HCT116 (cell line): ENCODE data around the gene SDK1. TPM values are rescaled to one million over a fixed set of nuclear protein-coding genes. Genes with fewer than 3 reads are reported as not detected.

Experiments
- ATAC-seq: fragments of 200-7000 bp; cut with Tn5 transposase; 2 replicates; pipeline ENCODE4 v1.9.1; 2020; ENCODE audit warnings: mild to moderate bottlenecking, moderate library complexity
- BruUV-seq: library from RNA; stranded (reverse); fragments of 400-500 nt; replicated peaks from 2 replicates; lab custom pipeline; 2021; lab: Mats Ljungman, UMichigan
- CTCF ChIA-PET: fragments of 300-600 bp; sonication (Branson Sonifier 250); formaldehyde crosslinking; loops from one replicate; lab custom pipeline; 2021; ENCODE audit warnings: antibody characterized with exemption; lab: Charles Lee
- POLR2A ChIA-PET: fragments of 300-600, 350-600 bp; sonication (Branson Sonifier 250); formaldehyde crosslinking; loops from one replicate; lab custom pipeline; 2021; ENCODE audit warnings: antibody characterized with exemption; lab: Charles Lee
- RAD21 ChIA-PET, 2 experiments: fragments of 300-600 bp; sonication (Branson Sonifier 250); formaldehyde crosslinking; loops; one replicate each; lab custom pipeline; 2023; ENCODE audit warnings: low total read pairs in 2 of 2; ENCODE audit not compliant: uncharacterized antibody in 2 of 2, unreplicated experiment in 2 of 2, low non-redundant PET in 1 of 2; lab: Charles Lee
- DNase-seq: peaks from one replicate; pipeline ENCODE4 v3.0.0-alpha.2; 2010; ENCODE audit warnings: low read depth, low spot score
- H2AFZ ChIP-seq: fragments of 200-600 bp; shearing (Covaris generic), sonication (generic); 2 replicates; pipeline ENCODE4 v1.6.1; 2017; ENCODE audit warnings: low read depth, mixed run types, mixed read lengths, antibody characterized with exemption, low read length; ENCODE audit not compliant: poor library complexity, severe bottlenecking
- H3K27ac ChIP-seq: 2 replicates; pipeline ENCODE4 v1.5.1; 2012; ENCODE audit warnings: low read depth, low read length
- H3K27me3 ChIP-seq: fragments of 200-600 bp; sonication (generic); 2 replicates; pipeline ENCODE4 v1.6.1; 2016; ENCODE audit warnings: mixed run types, low read length, mixed read lengths; ENCODE audit not compliant: insufficient read depth
- H3K36me3 ChIP-seq, 2 experiments: fragments of 200-500 bp in 1 of 2; fragments of 200-600 bp in 1 of 2; sonication (Bioruptor generic) in 1 of 2; sonication (generic) in 1 of 2; 2 replicates each; pipeline versions ENCODE4 v1.5.1 to v1.6.1; 2014 to 2016; ENCODE audit warnings: low read length in 2 of 2, inconsistent platforms in 1 of 2, mixed read lengths in 1 of 2, mixed run types in 1 of 2; ENCODE audit not compliant: insufficient read depth in 2 of 2, control insufficient read depth in 1 of 2
- H3K4me1 ChIP-seq, 2 experiments: fragments of 200-600 bp in 1 of 2; sonication (generic) in 1 of 2; 2 replicates each; pipeline versions ENCODE4 v1.5.1 to v1.6.1; 2012 to 2017; ENCODE audit warnings: low read length in 2 of 2, inconsistent platforms in 1 of 2, mild to moderate bottlenecking in 1 of 2, mixed read lengths in 1 of 2, mixed run types in 1 of 2, moderate library complexity in 1 of 2; ENCODE audit not compliant: insufficient read depth in 2 of 2, control insufficient read depth in 1 of 2
- H3K4me2 ChIP-seq: fragments of 200-600 bp; sonication (generic); 2 replicates; pipeline ENCODE4 v1.6.1; 2017; ENCODE audit warnings: mixed run types, low read length, mixed read lengths
- H3K4me3 ChIP-seq, 2 experiments: fragments of 200-600 bp in 1 of 2; sonication (generic) in 1 of 2; replicated peaks in 1 of 2; 2 replicates each; pipeline ENCODE4 v1.5.1; 2011 to 2016; ENCODE audit warnings: low read length in 2 of 2, control low read depth in 1 of 2, low read depth in 1 of 2, mild to moderate bottlenecking in 1 of 2, mixed read lengths in 1 of 2, mixed run types in 1 of 2
- H3K79me2 ChIP-seq: fragments of 200-600 bp; sonication (generic); 2 replicates; pipeline ENCODE4 v1.6.1; 2017; ENCODE audit warnings: mild to moderate bottlenecking, mixed run types, low read length, moderate library complexity, mixed read lengths; ENCODE audit not compliant: insufficient read depth
- H3K9ac ChIP-seq: fragments of 200-600 bp; sonication (generic); 2 replicates; pipeline ENCODE4 v1.6.1; 2016; ENCODE audit warnings: low read length, mixed read lengths
- H3K9me2 ChIP-seq: fragments of 200-600 bp; sonication (generic), shearing (Covaris generic); 2 replicates; pipeline ENCODE4 v1.6.1; 2017; ENCODE audit warnings: mixed run types, mild to moderate bottlenecking, moderate library complexity; ENCODE audit not compliant: insufficient read depth
- H3K9me3 ChIP-seq, 2 experiments: fragments of 200-500 bp in 1 of 2; fragments of 200-600 bp in 1 of 2; sonication (Bioruptor generic) in 1 of 2; sonication (generic) in 1 of 2; 2 replicates each; pipeline ENCODE4 v1.6.1; 2014 to 2017; ENCODE audit warnings: low read length in 2 of 2, mixed read lengths in 2 of 2, inconsistent platforms in 1 of 2, low read depth in 1 of 2, mild to moderate bottlenecking in 1 of 2, mixed run types in 1 of 2, moderate library complexity in 1 of 2; ENCODE audit not compliant: control insufficient read depth in 1 of 2, insufficient read depth in 1 of 2
- H4K20me1 ChIP-seq: fragments of 200-600 bp; sonication (generic), shearing (Covaris generic); 2 replicates; pipeline ENCODE4 v1.6.1; 2017; ENCODE audit warnings: mixed run types, mild to moderate bottlenecking, moderate library complexity; ENCODE audit not compliant: insufficient read depth
- CBX3 ChIP-seq: IDR thresholded peaks from 2 replicates; pipeline ENCODE4 v1.6.1; 2012; ENCODE audit warnings: low read depth
- EGR1 ChIP-seq: IDR thresholded peaks from 2 replicates; pipeline ENCODE4 v1.6.1; 2012; ENCODE audit warnings: low read depth
- RAD21 ChIP-seq: IDR thresholded peaks from 2 replicates; pipeline ENCODE4 v1.6.1; 2012; ENCODE audit warnings: low read depth, mild to moderate bottlenecking
- REST ChIP-seq: IDR thresholded peaks from 2 replicates; pipeline ENCODE4 v1.6.1; 2012; ENCODE audit warnings: low read depth
- TCF7L2 ChIP-seq: IDR thresholded peaks from 2 replicates; pipeline ENCODE4 v1.7.0; 2011; ENCODE audit warnings: borderline replicate concordance, inconsistent platforms; ENCODE audit not compliant: insufficient read depth, insufficient read length; ENCODE audit errors: extremely low read depth
- intact Hi-C: fragments of 100-400 bp; cut with micrococcal nuclease; formaldehyde crosslinking; loops from 2 replicates; pipeline ENCODE4 v1.10.0; 2022
- total RNA-seq: library from RNA; stranded (reverse); gene quantifications from one replicate; pipeline ENCODE4 v1.2.1, GENCODE V29; 2021; ENCODE audit not compliant: unreplicated experiment
- TF ChIP-seq, protein P1 (sequence below), 3 experiments: fragments of 200-600 bp in 1 of 3; sonication (generic) in 1 of 3; IDR thresholded peaks in 2 of 3; conservative IDR thresholded peaks in 1 of 3; 2 replicates each; pipeline ENCODE4 v1.5.1; 2012 to 2017; ENCODE audit warnings: low read depth in 2 of 3, low read length in 2 of 3, antibody characterized with exemption in 1 of 3, borderline replicate concordance in 1 of 3, control low read depth in 1 of 3, mild to moderate bottlenecking in 1 of 3, mixed read lengths in 1 of 3, mixed run types in 1 of 3, moderate library complexity in 1 of 3; ENCODE audit not compliant: insufficient read depth in 1 of 3
- TF ChIP-seq, protein P2 (sequence below): IDR thresholded peaks from 2 replicates; pipeline ENCODE4 v1.6.1; 2011; ENCODE audit warnings: mild to moderate bottlenecking, low read length, moderate library complexity; ENCODE audit not compliant: insufficient replicate concordance; ENCODE audit errors: extremely low read depth

SDK1 gene
- total RNA-seq, 1 experiment from 2014 or later: 0.05 TPM

- POLR2A ChIA-PET: no interaction called here
- ATAC-seq: peak; percentile 73
- Histone ChIP-seq H3K36me3 (no peaks in the 10 kb centered on the region), H3K4me1 (no peaks in the 10 kb centered on the region)
- TF ChIP-seq, protein P1, sequence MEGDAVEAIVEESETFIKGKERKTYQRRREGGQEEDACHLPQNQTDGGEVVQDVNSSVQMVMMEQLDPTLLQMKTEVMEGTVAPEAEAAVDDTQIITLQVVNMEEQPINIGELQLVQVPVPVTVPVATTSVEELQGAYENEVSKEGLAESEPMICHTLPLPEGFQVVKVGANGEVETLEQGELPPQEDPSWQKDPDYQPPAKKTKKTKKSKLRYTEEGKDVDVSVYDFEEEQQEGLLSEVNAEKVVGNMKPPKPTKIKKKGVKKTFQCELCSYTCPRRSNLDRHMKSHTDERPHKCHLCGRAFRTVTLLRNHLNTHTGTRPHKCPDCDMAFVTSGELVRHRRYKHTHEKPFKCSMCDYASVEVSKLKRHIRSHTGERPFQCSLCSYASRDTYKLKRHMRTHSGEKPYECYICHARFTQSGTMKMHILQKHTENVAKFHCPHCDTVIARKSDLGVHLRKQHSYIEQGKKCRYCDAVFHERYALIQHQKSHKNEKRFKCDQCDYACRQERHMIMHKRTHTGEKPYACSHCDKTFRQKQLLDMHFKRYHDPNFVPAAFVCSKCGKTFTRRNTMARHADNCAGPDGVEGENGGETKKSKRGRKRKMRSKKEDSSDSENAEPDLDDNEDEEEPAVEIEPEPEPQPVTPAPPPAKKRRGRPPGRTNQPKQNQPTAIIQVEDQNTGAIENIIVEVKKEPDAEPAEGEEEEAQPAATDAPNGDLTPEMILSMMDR (IDR thresholded peaks at IDR 0.05 in 2 of 3, conservative IDR thresholded peaks at IDR 0.05 in 1 of 3; ENCODE audit: borderline replicate concordance in 1 of 3, insufficient read depth in 1 of 3, low read depth in 2 of 3, low read length in 2 of 3): peak; percentile 33 to 90 (median 71); a peak in 5 of 6 replicates
- TF ChIP-seq REST (no peak), RAD21 (peak; percentile 59), EGR1 (no peak), TCF7L2 (no peak), CBX3 (no peak)
- TF ChIP-seq, protein P2, sequence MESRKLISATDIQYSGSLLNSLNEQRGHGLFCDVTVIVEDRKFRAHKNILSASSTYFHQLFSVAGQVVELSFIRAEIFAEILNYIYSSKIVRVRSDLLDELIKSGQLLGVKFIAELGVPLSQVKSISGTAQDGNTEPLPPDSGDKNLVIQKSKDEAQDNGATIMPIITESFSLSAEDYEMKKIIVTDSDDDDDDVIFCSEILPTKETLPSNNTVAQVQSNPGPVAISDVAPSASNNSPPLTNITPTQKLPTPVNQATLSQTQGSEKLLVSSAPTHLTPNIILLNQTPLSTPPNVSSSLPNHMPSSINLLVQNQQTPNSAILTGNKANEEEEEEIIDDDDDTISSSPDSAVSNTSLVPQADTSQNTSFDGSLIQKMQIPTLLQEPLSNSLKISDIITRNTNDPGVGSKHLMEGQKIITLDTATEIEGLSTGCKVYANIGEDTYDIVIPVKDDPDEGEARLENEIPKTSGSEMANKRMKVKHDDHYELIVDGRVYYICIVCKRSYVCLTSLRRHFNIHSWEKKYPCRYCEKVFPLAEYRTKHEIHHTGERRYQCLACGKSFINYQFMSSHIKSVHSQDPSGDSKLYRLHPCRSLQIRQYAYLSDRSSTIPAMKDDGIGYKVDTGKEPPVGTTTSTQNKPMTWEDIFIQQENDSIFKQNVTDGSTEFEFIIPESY: no peak
- TF ChIP-seq, all 23 proteins: peak for 2
- no peaks in the 10 kb centered on the region for H3K79me2 ChIP-seq
- no peaks in the 10 kb centered on the region for H3K9me3 ChIP-seq
- no peak overlapping the region for H3K27ac ChIP-seq
- no peak overlapping the region for H3K4me3 ChIP-seq
- peak; percentile 29 for DNase-seq
- no peak overlapping the region for H2AFZ ChIP-seq
- H3K4me2 ChIP-seq: no peak overlapping the region
- H4K20me1 ChIP-seq: no peaks in the 10 kb centered on the region
- intact Hi-C loops: loop anchor here (2.0 to 5.0 kb wide), 3 partner anchors 595 to 1035 kb away; partner anchors contain the start of gene SDK1
- no peak overlapping the region for H3K9ac ChIP-seq
- no peaks in the 10 kb centered on the region for H3K9me2 ChIP-seq
- CTCF ChIA-PET: interaction anchor here (1.2 kb wide), 1 partner anchor 175 kb away, joined by 3 read pairs; no protein-coding TSS in a partner anchor
- RAD21 ChIA-PET: no interaction called here
- no TSS peak for BruUV-seq
- peaks cover 41% of the 10 kb centered on the region for H3K27me3 ChIP-seq
These were observed 596.6 kb downstream of the SDK1 start for GRCh38 chr7:3897430-3898372.
